AG04450 (cell line): Measurements from ENCODE around the gene TTLL7. TPM values are rescaled to one million over a fixed set of nuclear protein-coding genes. Genes with fewer than 3 reads are reported as not detected.

ENCODE experiments used
- CTCF ChIA-PET: fragments of 300-600, 350-600 bp; formaldehyde crosslinking; extraction: SDS; loops from one replicate; lab custom pipeline; 2022; ENCODE audit warnings: antibody characterized with exemption, inconsistent platforms; lab: Charles Lee
- POLR2A ChIA-PET: fragments of 350-600 bp; formaldehyde crosslinking; extraction: SDS; loops from one replicate; lab custom pipeline; 2021; ENCODE audit warnings: antibody characterized with exemption, inconsistent platforms; lab: Yijun Ruan, JAX
- DNase-seq: peaks from one replicate; pipeline ENCODE4 v3.0.0-alpha.2; 2011; ENCODE audit warnings: low read depth, low spot score
- H3K27ac ChIP-seq: one replicate; pipeline ENCODE4 v1.5.1; 2012; ENCODE audit warnings: low read depth, low read length, control low read depth
- H3K27me3 ChIP-seq: one replicate; pipeline ENCODE4 v1.6.0; 2012; ENCODE audit warnings: low read length; ENCODE audit not compliant: control insufficient read depth, insufficient read depth
- H3K4me3 ChIP-seq: 2 replicates; pipeline ENCODE4 v1.5.1; 2011; ENCODE audit warnings: mild to moderate bottlenecking, low read depth, low read length, control low read depth
- H3K9me3 ChIP-seq: 2 replicates; pipeline ENCODE4 v1.5.1; 2012; ENCODE audit warnings: low read length; ENCODE audit not compliant: control insufficient read depth, insufficient read depth
- polyA plus RNA-seq: library from polyadenylated mRNA; depleted of rRNA; stranded (reverse); fragments of >200 nt; gene quantifications from 2 replicates; pipeline ENCODE4 v1.2.3, GENCODE V29; 2011
- TF ChIP-seq, protein P1 (sequence below): IDR thresholded peaks from 2 replicates; pipeline ENCODE4 v1.5.1; 2011; ENCODE audit warnings: low read depth, low read length, control low read depth, inconsistent platforms

Gene TTLL7
- polyA plus RNA-seq, 1 experiment: 17.9 TPM

DNA sequence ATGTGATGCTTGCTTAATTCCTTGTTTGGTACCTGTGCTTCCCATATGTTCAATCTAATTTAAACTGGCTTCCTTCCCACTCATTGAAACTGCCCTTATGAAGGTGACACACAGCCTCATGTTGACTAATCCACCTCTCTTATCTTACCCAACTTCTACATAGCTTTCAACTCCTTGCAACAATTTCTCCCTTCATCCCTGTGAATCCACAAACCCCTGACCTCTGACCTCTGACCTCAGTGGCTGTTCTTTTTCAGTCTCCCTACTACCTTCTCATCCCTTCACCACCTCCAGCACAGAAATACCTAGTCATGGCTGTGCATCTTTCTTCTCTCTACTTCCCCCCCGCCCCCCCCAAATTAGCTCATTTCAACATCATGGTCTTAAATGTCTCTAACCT lies 144.5 kb downstream of the TTLL7 start:
- Histone ChIP-seq H3K27ac (no peak overlapping the region), H3K4me3 (no peak overlapping the region), H3K27me3 (peaks cover 6% of the 10 kb centered on the region), H3K9me3 (no peaks in the 10 kb centered on the region)
- CTCF ChIA-PET: no interaction called here
- no peak for DNase-seq
- TF ChIP-seq, protein P1, sequence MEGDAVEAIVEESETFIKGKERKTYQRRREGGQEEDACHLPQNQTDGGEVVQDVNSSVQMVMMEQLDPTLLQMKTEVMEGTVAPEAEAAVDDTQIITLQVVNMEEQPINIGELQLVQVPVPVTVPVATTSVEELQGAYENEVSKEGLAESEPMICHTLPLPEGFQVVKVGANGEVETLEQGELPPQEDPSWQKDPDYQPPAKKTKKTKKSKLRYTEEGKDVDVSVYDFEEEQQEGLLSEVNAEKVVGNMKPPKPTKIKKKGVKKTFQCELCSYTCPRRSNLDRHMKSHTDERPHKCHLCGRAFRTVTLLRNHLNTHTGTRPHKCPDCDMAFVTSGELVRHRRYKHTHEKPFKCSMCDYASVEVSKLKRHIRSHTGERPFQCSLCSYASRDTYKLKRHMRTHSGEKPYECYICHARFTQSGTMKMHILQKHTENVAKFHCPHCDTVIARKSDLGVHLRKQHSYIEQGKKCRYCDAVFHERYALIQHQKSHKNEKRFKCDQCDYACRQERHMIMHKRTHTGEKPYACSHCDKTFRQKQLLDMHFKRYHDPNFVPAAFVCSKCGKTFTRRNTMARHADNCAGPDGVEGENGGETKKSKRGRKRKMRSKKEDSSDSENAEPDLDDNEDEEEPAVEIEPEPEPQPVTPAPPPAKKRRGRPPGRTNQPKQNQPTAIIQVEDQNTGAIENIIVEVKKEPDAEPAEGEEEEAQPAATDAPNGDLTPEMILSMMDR: no peak
- POLR2A ChIA-PET: no interaction called here

DNA sequence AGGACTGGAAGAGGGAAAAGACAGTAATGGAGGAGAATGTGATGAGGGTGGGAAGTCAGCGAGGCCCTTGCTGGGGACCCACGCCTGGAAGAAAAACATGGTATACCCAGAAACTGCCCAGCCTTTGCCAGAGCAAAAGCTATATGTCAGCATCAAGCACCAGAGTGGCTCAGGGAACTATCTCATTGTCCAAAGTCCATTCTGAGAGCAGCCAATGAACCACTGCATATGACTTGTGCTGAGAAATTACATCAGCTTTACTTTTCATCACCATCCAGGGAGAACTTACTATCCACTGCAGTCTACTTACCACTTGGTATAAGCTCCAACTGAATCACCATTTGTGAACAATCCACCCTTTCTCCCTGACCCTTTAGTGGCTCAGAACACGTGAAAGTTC lies 148.1 kb downstream of the TTLL7 start:
- no peaks in the 10 kb centered on the region for H3K9me3 ChIP-seq
- POLR2A ChIA-PET: no interaction called here
- no peak overlapping the region for H3K27ac ChIP-seq
- TF ChIP-seq, protein P1: no peak
- peaks cover 8% of the 10 kb centered on the region for H3K27me3 ChIP-seq
- H3K4me3 ChIP-seq: no peak overlapping the region
- CTCF ChIA-PET: interaction anchor here (1.2 kb wide), 1 partner anchor 9 kb away, joined by 4 read pairs; no protein-coding TSS in a partner anchor
- DNase-seq: no peak

DNA sequence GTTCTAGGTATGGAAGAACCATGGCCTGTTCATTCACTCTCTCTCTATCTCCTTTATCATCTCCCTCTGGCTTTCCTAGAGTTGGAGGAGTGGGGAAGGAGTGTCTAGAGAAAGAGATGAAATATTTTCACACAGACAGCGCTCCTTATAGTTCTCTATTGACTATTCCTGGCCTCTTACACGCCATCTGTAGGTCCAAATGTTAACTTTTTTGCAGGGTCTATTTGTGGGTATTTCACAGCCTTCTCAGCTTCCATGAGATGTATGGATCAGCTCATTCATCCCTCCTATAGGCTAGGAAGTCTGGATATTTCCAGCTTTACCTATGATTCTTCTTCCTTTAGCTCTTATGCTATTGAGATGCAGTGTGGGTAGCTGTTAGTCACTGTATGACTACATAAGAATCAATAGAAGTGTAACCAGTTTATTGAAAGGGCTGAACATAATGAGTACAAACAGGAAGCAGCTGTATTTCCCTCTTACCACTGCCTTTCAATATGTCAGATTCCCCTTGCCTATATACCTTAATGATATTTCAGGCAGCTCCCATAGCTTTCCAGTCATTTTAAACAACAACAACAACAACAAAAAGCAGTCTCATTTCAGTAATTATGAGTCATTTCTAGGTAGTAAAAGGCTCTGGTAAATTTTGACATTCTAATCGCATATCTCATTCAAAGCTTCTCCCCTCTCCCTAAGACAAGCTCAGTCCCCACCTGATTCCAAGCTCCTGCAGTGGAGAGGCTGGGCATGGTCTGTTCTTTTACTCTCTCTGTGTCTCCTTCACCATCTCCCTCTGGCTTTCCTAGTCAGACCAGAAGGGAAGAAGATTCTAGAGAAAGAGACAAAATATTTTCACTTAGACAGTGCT lies 149.5 kb downstream of the TTLL7 start:
- H3K4me3 ChIP-seq: no peak overlapping the region
- POLR2A ChIA-PET: no interaction called here
- H3K27me3 ChIP-seq: peaks cover 8% of the 10 kb centered on the region
- TF ChIP-seq, protein P1: no peak
- CTCF ChIA-PET: no interaction called here
- DNase-seq: no peak
- H3K9me3 ChIP-seq: no peaks in the 10 kb centered on the region
- no peak overlapping the region for H3K27ac ChIP-seq

DNA sequence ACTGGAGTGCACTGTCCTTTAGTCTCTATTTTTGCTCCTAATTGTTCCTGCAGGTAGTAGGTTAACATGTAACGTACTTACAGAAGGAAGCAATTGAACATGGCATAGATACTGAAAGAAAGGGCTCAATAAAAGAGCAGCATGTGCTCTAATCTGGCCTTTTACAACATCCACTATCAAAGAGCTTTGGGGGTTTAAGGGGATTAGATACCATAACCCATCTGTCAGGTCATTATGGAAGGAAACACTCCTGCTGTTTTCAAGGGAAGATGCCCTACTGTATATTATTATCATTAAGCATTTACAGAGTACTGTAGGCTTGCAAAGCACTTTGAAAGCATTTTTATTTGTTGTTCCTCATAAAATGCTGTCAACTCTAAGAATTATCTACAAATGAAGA lies 152.8 kb downstream of the TTLL7 start:
- H3K9me3 ChIP-seq: no peaks in the 10 kb centered on the region

More for the DNA sequence above, 152.8 kb downstream of the TTLL7 start:
- Histone ChIP-seq H3K4me3 (no peak overlapping the region), H3K27ac (no peak overlapping the region), H3K27me3 (peaks cover 4% of the 10 kb centered on the region)
- ChIA-PET CTCF (interaction anchor here (0.9 kb wide), 1 partner anchor 14 kb away, joined by 3 read pairs; no protein-coding TSS in a partner anchor), POLR2A (no interaction called here)
- TF ChIP-seq, protein P1: no peak
- no peak for DNase-seq
